DMS114 treated with DMSO at 0.1 percent for 48 hours (cell line): ENCODE results near the gene RBAK.
"Not testable (repeated sequence)": the region's sequence is repeated elsewhere in the genome, so short reads cannot be mapped to it uniquely, and the experiment has no call there.

ENCODE experiments used
- DNase-seq: peaks from one replicate; lab custom pipeline; 2025; ENCODE audit not compliant: unreplicated experiment; lab: John Stamatoyannopoulos, UW

The RBAK gene

GRCh38 chr7:5050676-5051075 is 5.0 kb downstream of the RBAK start:
- no peak for DNase-seq

- not testable (repeated sequence) for DNase-seq
These were observed 6.1 kb downstream of the RBAK start for GRCh38 chr7:5051731-5052130.

DNA sequence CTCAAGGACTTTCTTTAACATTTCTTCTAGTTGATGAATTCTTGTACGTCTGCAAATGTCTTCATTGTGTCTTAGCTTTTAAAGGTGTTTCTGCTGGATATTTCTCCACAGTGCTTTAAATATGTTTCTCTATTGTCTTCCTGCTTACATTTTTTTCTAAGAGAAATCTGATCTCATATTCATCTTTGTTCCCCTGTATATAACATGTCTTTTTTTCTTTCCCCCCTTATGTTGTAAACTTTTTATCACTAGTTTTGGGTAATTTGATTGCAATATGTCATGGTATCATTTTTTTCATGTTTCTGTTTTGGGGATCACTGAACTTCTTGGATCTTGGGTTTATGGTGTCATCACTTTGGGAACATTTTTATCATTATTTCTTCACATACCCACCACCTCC is 7.5 kb downstream of the RBAK start:
- DNase-seq = no peak

GRCh38 chr7:5063698-5064097 is 18.0 kb downstream of the RBAK start:
- no peak for DNase-seq

- DNase-seq = no peak
These were observed 18.9 kb downstream of the RBAK start for GRCh38 chr7:5064391-5065106.

DNA sequence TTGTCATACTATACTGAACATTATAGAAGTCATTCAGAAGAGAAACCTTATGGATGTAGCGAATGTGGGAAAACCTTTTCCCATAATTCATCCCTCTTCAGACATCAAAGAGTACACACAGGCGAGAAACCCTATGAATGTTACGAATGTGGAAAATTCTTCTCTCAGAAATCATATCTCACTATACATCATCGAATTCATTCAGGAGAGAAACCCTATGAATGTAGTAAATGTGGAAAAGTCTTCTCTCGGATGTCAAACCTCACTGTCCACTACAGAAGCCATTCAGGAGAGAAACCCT is 19.4 kb downstream of the RBAK start:
- DNase-seq = no peak

GRCh38 chr7:5068521-5068920 is 22.9 kb downstream of the RBAK start:
- DNase-seq = no peak

GRCh38 chr7:5070206-5070605 is 24.5 kb downstream of the RBAK start:
- no peak for DNase-seq

- not testable (repeated sequence) for DNase-seq
These were observed 29.5 kb downstream of the RBAK start for GRCh38 chr7:5075187-5075586.

DNA sequence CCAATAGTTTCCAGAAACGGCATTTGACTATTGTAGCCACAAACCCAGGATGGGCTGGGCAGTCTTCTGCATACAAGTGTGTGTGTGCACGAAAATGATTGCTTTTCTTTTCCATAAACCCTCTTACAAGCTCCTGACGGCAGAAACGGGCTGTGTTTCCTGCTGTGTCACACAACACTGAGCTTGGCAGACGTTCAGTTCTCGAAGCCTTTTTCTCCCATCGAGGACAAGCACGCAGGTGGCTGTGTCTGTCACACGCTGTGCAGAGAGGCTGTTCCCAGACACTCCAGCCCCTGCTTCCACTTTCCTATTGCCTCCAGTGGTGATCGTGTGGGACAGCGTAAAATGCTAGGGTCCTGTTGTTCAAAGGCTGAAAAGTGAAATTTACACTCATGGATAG is 32.1 kb downstream of the RBAK start:
- DNase-seq = no peak

DNA sequence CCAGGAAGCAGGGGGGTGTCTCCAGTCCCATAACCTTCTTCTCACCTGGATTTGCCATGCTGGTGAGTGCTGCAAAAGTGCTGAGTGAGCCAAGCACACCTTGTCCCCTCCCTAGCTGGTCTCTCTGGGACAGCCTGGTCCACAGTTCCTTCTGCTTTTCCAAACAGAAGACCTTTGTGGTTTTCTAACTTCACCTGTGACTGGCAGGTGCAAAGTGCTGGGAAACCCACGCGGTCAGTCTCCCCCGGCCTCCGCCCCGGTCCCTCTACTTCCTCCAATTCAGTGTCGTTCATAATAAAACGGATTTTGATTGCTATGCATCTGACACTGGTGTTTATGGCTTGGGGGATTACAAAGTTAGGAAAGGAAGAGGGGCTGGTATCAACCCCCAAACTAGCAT is 37.1 kb downstream of the RBAK start:
- DNase-seq = no peak

GRCh38 chr7:5083311-5083711 is 37.7 kb downstream of the RBAK start:
- no peak for DNase-seq

DNA sequence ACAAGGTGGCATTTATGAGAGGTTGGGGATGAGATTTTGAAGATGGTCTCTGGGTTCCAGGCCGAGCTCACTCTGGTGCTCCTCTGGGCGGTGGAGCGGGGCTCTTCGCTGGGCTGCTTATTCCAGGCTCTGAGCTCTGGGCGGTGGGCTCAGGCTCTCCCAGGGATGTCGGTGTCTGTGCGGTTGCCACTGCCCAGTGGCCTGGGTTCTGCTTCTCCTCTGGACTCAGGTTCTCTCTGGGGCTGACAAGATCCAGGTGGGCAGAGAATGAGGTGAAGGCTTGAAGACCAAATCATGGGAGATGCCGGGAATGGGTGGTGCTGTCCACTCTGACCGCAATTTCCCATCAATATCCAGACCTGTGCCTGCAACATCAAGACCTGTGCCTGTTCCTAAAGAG is 40.6 kb downstream of the RBAK start:
- DNase-seq = no peak

DNA sequence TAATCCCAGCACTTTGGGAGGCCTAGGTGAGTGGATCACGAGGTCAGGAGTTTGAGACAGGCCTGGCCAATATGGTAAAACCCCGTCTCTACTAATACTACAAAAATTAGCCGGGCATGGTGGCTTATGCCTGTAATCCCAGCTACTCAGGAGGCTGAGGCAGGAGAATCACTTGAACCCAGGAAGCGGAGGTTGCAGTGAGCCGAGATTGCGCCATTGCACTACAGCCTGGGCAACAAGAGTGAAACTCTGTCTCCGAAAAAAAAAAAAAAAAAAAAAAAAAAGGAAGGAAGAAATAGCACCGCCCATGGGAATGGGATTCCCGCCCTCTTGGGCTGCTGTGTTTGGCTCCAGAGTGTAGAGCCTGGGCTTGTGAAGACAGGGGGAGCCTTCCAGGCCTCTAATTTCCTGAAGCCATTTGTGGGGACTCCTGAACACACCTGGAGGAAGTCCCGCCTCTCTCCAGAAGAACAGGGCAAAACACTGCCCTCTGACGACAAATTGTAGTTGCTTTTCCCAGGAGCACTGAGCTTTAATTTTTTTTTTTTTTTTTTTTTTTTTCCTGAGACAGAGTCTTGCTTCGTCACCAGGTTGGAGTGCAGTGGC is 42.7 kb downstream of the RBAK start:
- not testable (repeated sequence) for DNase-seq

DNA sequence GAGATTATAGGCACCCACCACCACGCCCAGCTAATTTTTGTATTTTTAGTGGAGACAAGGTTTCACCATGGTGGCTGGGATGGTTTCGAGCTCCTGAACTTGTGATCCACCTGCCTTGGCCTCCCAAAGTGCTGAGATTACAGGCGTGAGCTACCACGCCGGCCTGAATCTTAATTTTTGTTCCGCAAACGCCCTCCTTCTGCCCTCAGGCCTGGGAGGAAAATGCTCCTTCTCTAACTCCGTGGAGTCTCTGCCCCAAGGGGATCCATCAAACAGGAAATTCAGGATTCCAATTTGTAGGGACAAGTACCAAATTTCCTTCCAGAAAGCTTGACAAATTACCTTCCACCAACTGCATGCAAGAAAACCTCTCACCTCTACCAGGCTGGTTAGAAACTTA is 43.2 kb downstream of the RBAK start:
- no peak for DNase-seq

DNA sequence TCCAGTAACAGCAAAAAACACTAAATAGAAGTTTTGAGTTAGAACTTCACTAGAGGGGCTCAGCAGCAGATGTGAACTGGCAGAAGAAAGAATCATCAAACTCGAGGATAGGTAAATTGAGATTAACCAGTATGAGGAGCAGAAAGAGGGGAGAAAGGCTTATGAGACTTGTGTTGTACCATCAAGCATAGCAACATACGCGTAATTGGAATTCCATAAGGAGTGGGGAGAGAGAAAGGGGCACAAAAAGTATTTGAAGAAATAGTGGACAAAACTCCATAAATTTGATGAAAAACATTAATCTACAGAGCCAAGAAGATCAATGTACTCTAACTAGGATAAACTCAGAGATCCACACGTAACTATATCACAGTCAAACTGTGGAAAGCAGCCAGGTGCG is 48.3 kb downstream of the RBAK start:
- no peak for DNase-seq

DNA sequence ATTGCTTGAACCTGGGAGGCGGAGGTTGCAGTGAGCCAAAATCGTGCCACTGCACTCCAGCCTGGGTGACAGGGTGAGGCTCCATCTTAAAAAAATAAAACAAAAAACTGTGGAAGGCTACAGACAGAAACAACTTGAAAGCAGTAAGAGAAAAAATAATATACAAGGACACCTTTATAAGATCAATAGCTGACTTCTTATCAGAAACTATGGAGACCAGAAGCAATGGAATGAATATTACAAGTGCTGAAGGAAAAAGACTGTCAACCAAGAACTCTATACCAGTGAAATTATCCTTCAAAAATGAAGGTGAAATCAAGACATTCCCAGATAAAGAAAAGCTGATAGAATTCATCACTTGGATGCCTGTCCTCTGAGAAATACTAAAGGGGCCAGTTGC is 49.0 kb downstream of the RBAK start:
- no peak for DNase-seq

DNA sequence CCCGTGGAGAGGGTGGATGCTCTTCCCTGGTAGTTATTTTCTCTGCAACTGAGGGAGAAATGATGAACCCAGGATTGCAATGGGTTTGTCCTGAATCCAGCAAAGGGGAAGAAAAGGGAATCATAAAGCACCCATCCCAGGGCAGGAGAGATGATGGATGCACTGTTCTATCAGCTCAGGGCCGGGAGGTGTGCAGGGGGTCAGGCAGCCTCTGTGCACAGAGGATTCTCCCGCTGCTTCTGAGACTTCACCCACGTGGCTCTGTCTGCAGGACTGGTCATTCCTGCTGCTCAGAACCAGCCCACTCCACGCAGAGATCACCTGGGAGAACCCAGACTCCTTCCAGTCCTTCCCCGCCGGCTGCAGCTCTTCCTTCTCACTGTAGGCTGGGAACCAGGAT is 70.7 kb downstream of the RBAK start:
- no peak for DNase-seq

GRCh38 chr7:5117095-5117970 is 71.7 kb downstream of the RBAK start:
- no peak for DNase-seq
